Stimulated activated CD4-positive, alpha-beta T cell treated with anti-CD3 and anti-CD28 coated beads, Interleukin-1b, Interleukin-23, amount 100 ng/mL, for 4 hours (primary cell): Measurements from ENCODE around the gene PTPN18.
A peak's percentile ranks its signal among the peaks of the same experiment; 100 is the strongest.

Source experiments
- DNase-seq, 2 donors: peaks; one replicate each; pipeline ENCODE4 v3.0.0-alpha.2; 2020; ENCODE audit warnings: low read depth in 2 of 2

PTPN18 gene

GRCh38 chr2:130339885-130340745, 15.7 kb upstream of the PTPN18 start:
- no peak for DNase-seq

- peak in 1 of 2 donors; percentile 20 for DNase-seq
Measured at GRCh38 chr2:130341562-130342019, 14.3 kb upstream of the PTPN18 start.

- DNase-seq: peak; percentile 65 to 67
Measured at GRCh38 chr2:130342020-130342532, 13.8 kb upstream of the PTPN18 start.

- DNase-seq: peak; percentile 77 to 87
Measured at GRCh38 chr2:130342533-130343275, 13.2 kb upstream of the PTPN18 start, which contains the start of gene IMP4. Gene IMP4 (plus strand): TSS chr2:130342897. CDS start chr2:130342933, 36 bp downstream.

- no peak for DNase-seq
Measured at GRCh38 chr2:130344578-130344977, 11.3 kb upstream of the PTPN18 start.

- no peak for DNase-seq
Measured at GRCh38 chr2:130345091-130345490, 10.8 kb upstream of the PTPN18 start.

- no peak for DNase-seq
Measured at GRCh38 chr2:130345611-130346010, 10.2 kb upstream of the PTPN18 start.

GRCh38 chr2:130346041-130346740, 9.7 kb upstream of the PTPN18 start:
- no peak for DNase-seq

- DNase-seq: no peak
Measured at GRCh38 chr2:130346741-130347066, 9.2 kb upstream of the PTPN18 start.

- no peak for DNase-seq
Measured at GRCh38 chr2:130347220-130347925, 8.5 kb upstream of the PTPN18 start.

GRCh38 chr2:130349174-130349573, 6.7 kb upstream of the PTPN18 start:
- no peak for DNase-seq

GRCh38 chr2:130351711-130352110, 4.1 kb upstream of the PTPN18 start:
- DNase-seq: no peak

GRCh38 chr2:130352237-130352636, 3.6 kb upstream of the PTPN18 start:
- DNase-seq: no peak

- DNase-seq: no peak
Measured at GRCh38 chr2:130353291-130354138, 2.3 kb upstream of the PTPN18 start.

- DNase-seq: no peak
Measured at GRCh38 chr2:130354139-130354428, 1.8 kb upstream of the PTPN18 start.

- DNase-seq: no peak
Measured at GRCh38 chr2:130355172-130355577, 681 bp upstream of the PTPN18 start.

GRCh38 chr2:130357864-130358263, 2.0 kb downstream of the PTPN18 start:
- no peak for DNase-seq

- no peak for DNase-seq
Measured at GRCh38 chr2:130358420-130359350, 2.8 kb downstream of the PTPN18 start.

GRCh38 chr2:130359466-130359865, 3.6 kb downstream of the PTPN18 start:
- no peak for DNase-seq

GRCh38 chr2:130363479-130363878, 7.6 kb downstream of the PTPN18 start:
- no peak for DNase-seq
